Peyer's patch (tissue), 4 donors: Measurements from ENCODE around the gene CROCC. TPM values are rescaled to one million over a fixed set of nuclear protein-coding genes. Genes with fewer than 3 reads are reported as not detected.
"Not testable (repeated sequence)": the region's sequence is repeated elsewhere in the genome, so short reads cannot be mapped to it uniquely, and the experiment has no call there.

Experiments used
- DNase-seq, 3 donors: peaks; one replicate each; pipeline ENCODE4 v3.0.0-alpha.2; 2017 to 2019
- H3K27ac ChIP-seq, 4 donors: fragments of 200-600 bp; sonication (generic); one replicate each; pipeline ENCODE4 v1.5.1; 2016 to 2019
- H3K27me3 ChIP-seq, 2 donors: fragments of 200-600 bp; sonication (generic); one replicate each; pipeline ENCODE4 v1.5.1; 2019
- H3K36me3 ChIP-seq, 3 donors: fragments of 200-600 bp; sonication (generic); one replicate each; pipeline ENCODE4 v1.5.1; 2016 to 2019
- H3K4me1 ChIP-seq, 4 donors: fragments of 200-600 bp; sonication (generic); one replicate each; pipeline ENCODE4 v1.5.1; 2016 to 2019
- H3K4me3 ChIP-seq, 4 donors: fragments of 200-600 bp; sonication (generic); 1 replicate in 3 of 4; 2 replicates in 1 of 4; pipeline ENCODE4 v1.5.1; 2016 to 2019; ENCODE audit warnings: mild to moderate bottlenecking in 1 of 4
- H3K9me3 ChIP-seq, 4 donors: fragments of 200-600 bp; sonication (generic); one replicate each; pipeline ENCODE4 v1.5.1; 2016 to 2019; ENCODE audit warnings: mild to moderate bottlenecking in 1 of 4
- CTCF ChIP-seq, 6 experiments: fragments of 450-650 bp in 4 of 6; fragments of 200-600 bp in 2 of 6; sonication (generic) in 1 of 6; IDR thresholded peaks; one replicate each; pipeline ENCODE4 v1.5.1; 2017 to 2019; ENCODE audit warnings: antibody characterized with exemption in 6 of 6, mild to moderate bottlenecking in 3 of 6, moderate library complexity in 1 of 6
- POLR2A ChIP-seq, 2 donors: fragments of 450-650 bp; IDR thresholded peaks; one replicate each; pipeline ENCODE4 v1.5.1; 2017; ENCODE audit warnings: antibody characterized with exemption in 2 of 2, mild to moderate bottlenecking in 2 of 2, moderate library complexity in 2 of 2
- total RNA-seq, 4 donors: library from RNA; depleted of rRNA; stranded (reverse); fragments of >200 nt; gene quantifications; one replicate each; pipeline ENCODE4 v1.1.0, GENCODE V29; 2016

The CROCC gene
- total RNA-seq, 4 donors from 2014 or later: 14.7 to 298 (median 45.1) TPM

GRCh38 chr1:16944038-16944437 lies 22.3 kb downstream of the CROCC start:
- no peak for DNase-seq
- no peak for TF ChIP-seq CTCF (IDR thresholded peaks at IDR 0.05)
- TF ChIP-seq POLR2A (IDR thresholded peaks at IDR 0.05): no peak
- Histone ChIP-seq H3K27me3 (no peaks in the 10 kb centered on the region), H3K27ac (no peak overlapping the region), H3K4me3 (no peak overlapping the region), H3K4me1 (peaks cover 0 to 4% (median 0%) of the 10 kb centered on the region in 4 donors), H3K36me3 (peaks cover 0 to 25% (median 0%) of the 10 kb centered on the region in 3 donors), H3K9me3 (no peaks in the 10 kb centered on the region)

GRCh38 chr1:16945512-16945911 lies 23.8 kb downstream of the CROCC start:
- H3K36me3 ChIP-seq: peaks cover 0 to 16% (median 0%) of the 10 kb centered on the region in 3 donors
- H3K4me3 ChIP-seq, H3K4me1 ChIP-seq, H3K27ac ChIP-seq, H3K9me3 ChIP-seq, DNase-seq, H3K27me3 ChIP-seq: not testable (repeated sequence)

- not testable (repeated sequence) for H3K4me1 ChIP-seq, DNase-seq
- peaks cover 0 to 13% (median 0%) of the 10 kb centered on the region in 3 donors for H3K36me3 ChIP-seq
Observed at GRCh38 chr1:16946185-16946584, 24.5 kb downstream of the CROCC start.

GRCh38 chr1:16946646-16947045 lies 24.9 kb downstream of the CROCC start:
- Histone ChIP-seq H3K4me3 (no peak overlapping the region), H3K36me3 (peaks cover 0 to 13% (median 0%) of the 10 kb centered on the region in 3 donors), H3K4me1 (peaks cover 0 to 4% (median 0%) of the 10 kb centered on the region in 4 donors), H3K9me3 (no peaks in the 10 kb centered on the region), H3K27ac (no peak overlapping the region), H3K27me3 (no peaks in the 10 kb centered on the region)
- DNase-seq: no peak
- TF ChIP-seq POLR2A (IDR thresholded peaks at IDR 0.05): no peak
- TF ChIP-seq CTCF (IDR thresholded peaks at IDR 0.05): no peak

More at GRCh38 chr1:16946185-16946584, 24.5 kb downstream of the CROCC start:
- not testable (repeated sequence) for H3K27ac ChIP-seq, H3K27me3 ChIP-seq, H3K9me3 ChIP-seq, H3K4me3 ChIP-seq

- peak in 1 of 3 donors; percentile 68 for DNase-seq
- H3K27me3 ChIP-seq, H3K4me1 ChIP-seq, H3K4me3 ChIP-seq, H3K9me3 ChIP-seq: not testable (repeated sequence)
- Histone ChIP-seq H3K27ac (peak overlapping the region in 1 of 4 donors; percentile 74), H3K36me3 (peaks cover 0 to 13% (median 0%) of the 10 kb centered on the region in 3 donors)
Observed at GRCh38 chr1:16948282-16948891, 26.7 kb downstream of the CROCC start.

- H3K27me3 ChIP-seq, DNase-seq, H3K9me3 ChIP-seq, H3K4me1 ChIP-seq, H3K4me3 ChIP-seq: not testable (repeated sequence)
- Histone ChIP-seq H3K27ac (peak overlapping the region in 1 of 4 donors; percentile 74), H3K36me3 (peaks cover 0 to 13% (median 0%) of the 10 kb centered on the region in 3 donors)
Observed at GRCh38 chr1:16949026-16949425, 27.3 kb downstream of the CROCC start.

- H3K36me3 ChIP-seq: peaks cover 0 to 14% (median 0%) of the 10 kb centered on the region in 3 donors
Observed at GRCh38 chr1:16952376-16952775, 30.6 kb downstream of the CROCC start.

GRCh38 chr1:16954579-16954978 lies 32.8 kb downstream of the CROCC start:
- Histone ChIP-seq H3K27ac (no peak overlapping the region), H3K4me3 (no peak overlapping the region), H3K27me3 (no peaks in the 10 kb centered on the region), H3K9me3 (no peaks in the 10 kb centered on the region), H3K4me1 (no peaks in the 10 kb centered on the region), H3K36me3 (peaks cover 0 to 14% (median 0%) of the 10 kb centered on the region in 3 donors)
- no peak for DNase-seq
- no peak for TF ChIP-seq CTCF (IDR thresholded peaks at IDR 0.05)
- TF ChIP-seq POLR2A (IDR thresholded peaks at IDR 0.05): no peak

More at GRCh38 chr1:16952376-16952775, 30.6 kb downstream of the CROCC start:
- not testable (repeated sequence) for H3K9me3 ChIP-seq, H3K27ac ChIP-seq, H3K4me3 ChIP-seq, H3K4me1 ChIP-seq, DNase-seq, H3K27me3 ChIP-seq
